Hematopoietic multipotent progenitor cell treated with erythropoietin and hydrocortisone succinate and interleukin-3 and kit ligand, for 6 days (in vitro differentiated cells): Measurements from ENCODE around the gene NUBPL.
"Not testable (repeated sequence)": the region's sequence is repeated elsewhere in the genome, so short reads cannot be mapped to it uniquely, and the experiment has no call there.

Experiments used
- DNase-seq: peaks from one replicate; pipeline ENCODE4 v3.0.0-alpha.2; 2015

NUBPL gene

GRCh38 chr14:31578792-31579501 lies 17.7 kb downstream of the NUBPL start:
- no peak for DNase-seq

- DNase-seq: no peak
Measured at GRCh38 chr14:31580234-31580633, 19.0 kb downstream of the NUBPL start.

GRCh38 chr14:31582286-31582691 lies 21.1 kb downstream of the NUBPL start:
- DNase-seq: no peak

GRCh38 chr14:31582836-31583452 lies 21.7 kb downstream of the NUBPL start:
- DNase-seq: no peak

- DNase-seq: no peak
Measured at GRCh38 chr14:31590206-31590605, 29.0 kb downstream of the NUBPL start.

- no peak for DNase-seq
Measured at GRCh38 chr14:31592122-31592521, 30.9 kb downstream of the NUBPL start.

GRCh38 chr14:31592631-31593030 lies 31.4 kb downstream of the NUBPL start:
- DNase-seq: no peak

GRCh38 chr14:31596342-31597095 lies 35.3 kb downstream of the NUBPL start:
- DNase-seq: no peak

- no peak for DNase-seq
Measured at GRCh38 chr14:31605702-31606101, 44.5 kb downstream of the NUBPL start.

GRCh38 chr14:31611778-31612433 lies 50.7 kb downstream of the NUBPL start:
- DNase-seq: no peak

GRCh38 chr14:31613188-31613587 lies 52.0 kb downstream of the NUBPL start:
- no peak for DNase-seq

- not testable (repeated sequence) for DNase-seq
Measured at GRCh38 chr14:31618884-31619283, 57.7 kb downstream of the NUBPL start.

- DNase-seq: no peak
Measured at GRCh38 chr14:31619440-31619839, 58.2 kb downstream of the NUBPL start.

GRCh38 chr14:31620898-31621297 lies 59.7 kb downstream of the NUBPL start:
- DNase-seq: not testable (repeated sequence)

- no peak for DNase-seq
Measured at GRCh38 chr14:31622060-31622459, 60.9 kb downstream of the NUBPL start.

- DNase-seq: not testable (repeated sequence)
Measured at GRCh38 chr14:31652900-31653299, 91.7 kb downstream of the NUBPL start.

GRCh38 chr14:31657917-31658316 lies 96.7 kb downstream of the NUBPL start:
- DNase-seq: no peak

- DNase-seq: no peak
Measured at GRCh38 chr14:31659278-31659677, 98.1 kb downstream of the NUBPL start.

GRCh38 chr14:31660191-31660590 lies 99.0 kb downstream of the NUBPL start:
- no peak for DNase-seq

GRCh38 chr14:31660728-31661127 lies 99.5 kb downstream of the NUBPL start:
- no peak for DNase-seq

GRCh38 chr14:31668348-31668747 lies 107.1 kb downstream of the NUBPL start:
- no peak for DNase-seq

GRCh38 chr14:31672709-31673108 lies 111.5 kb downstream of the NUBPL start:
- DNase-seq: no peak

GRCh38 chr14:31677052-31677451 lies 115.8 kb downstream of the NUBPL start:
- DNase-seq: no peak
